GM12891 (cell line): Measurements from ENCODE around the gene CMPK2.

Experiments
- DNase-seq: peaks from one replicate; pipeline ENCODE4 v3.0.0; 2011; ENCODE audit warnings: low spot score; ENCODE audit not compliant: insufficient read length
- FAIRE-seq: peaks from 2 replicates; lab custom pipeline; 2011; peaks lifted over from hg19 to GRCh38; lab: Jason Lieb, UNC
- PAX5 ChIP-seq: IDR thresholded peaks from 2 replicates; pipeline ENCODE4 v1.6.1; 2011; ENCODE audit warnings: low read length, moderate library complexity, mild to moderate bottlenecking; ENCODE audit not compliant: insufficient read depth, severe bottlenecking
- POLR2A ChIP-seq: IDR thresholded peaks from 2 replicates; pipeline ENCODE4 v1.6.1; 2011; ENCODE audit warnings: low read depth, low read length, control low read depth
- POLR2AphosphoS5 ChIP-seq: IDR thresholded peaks from 2 replicates; pipeline ENCODE4 v1.6.1; 2011; ENCODE audit warnings: low read depth, low read length, control low read depth
- POU2F2 ChIP-seq: IDR thresholded peaks from 2 replicates; pipeline ENCODE4 v1.6.1; 2011; ENCODE audit warnings: low read depth, mild to moderate bottlenecking, control low read depth, low read length, moderate library complexity
- SPI1 ChIP-seq: IDR thresholded peaks from 2 replicates; pipeline ENCODE4 v1.6.1; 2011; ENCODE audit warnings: low read depth, low read length, control low read depth
- TAF1 ChIP-seq: IDR thresholded peaks from 2 replicates; pipeline ENCODE4 v1.6.1; 2011; ENCODE audit warnings: low read depth, low read length, control low read depth

Gene CMPK2

GRCh38 chr2:6896930-6897759, 31.4 kb upstream of the CMPK2 start:
- FAIRE-seq = peak; percentile 70
- DNase-seq = no peak
- TF ChIP-seq POU2F2 (no peak), TAF1 (no peak), PAX5 (no peak), POLR2A (no peak), POLR2AphosphoS5 (no peak), SPI1 (no peak)

- DNase-seq (no peak), FAIRE-seq (no peak)
- TF ChIP-seq PAX5 = no peak
- TF ChIP-seq TAF1 = no peak
- no peak for TF ChIP-seq POU2F2
- no peak for TF ChIP-seq POLR2A
- TF ChIP-seq POLR2AphosphoS5 = no peak
- TF ChIP-seq SPI1 = no peak
Observed at GRCh38 chr2:6893876-6894482, 28.3 kb upstream of the CMPK2 start.

GRCh38 chr2:6888724-6889123, 23.0 kb upstream of the CMPK2 start:
- TF ChIP-seq TAF1 (no peak), POLR2A (no peak), POU2F2 (no peak), PAX5 (no peak), SPI1 (no peak), POLR2AphosphoS5 (no peak)
- DNase-seq = no peak
- FAIRE-seq = no peak

GRCh38 chr2:6887751-6888192, 22.1 kb upstream of the CMPK2 start:
- DNase-seq (no peak), FAIRE-seq (no peak)
- no peak for TF ChIP-seq PAX5
- TF ChIP-seq SPI1 = no peak
- no peak for TF ChIP-seq POLR2AphosphoS5
- no peak for TF ChIP-seq POU2F2
- TF ChIP-seq POLR2A = no peak
- TF ChIP-seq TAF1 = no peak

GRCh38 chr2:6885968-6886367, 20.3 kb upstream of the CMPK2 start:
- DNase-seq (no peak), FAIRE-seq (no peak)
- TF ChIP-seq POU2F2 (no peak), POLR2A (no peak), TAF1 (no peak), SPI1 (no peak), POLR2AphosphoS5 (no peak), PAX5 (no peak)

- no peak for TF ChIP-seq PAX5
- TF ChIP-seq POU2F2 = no peak
- no peak for TF ChIP-seq SPI1
- TF ChIP-seq POLR2AphosphoS5 = no peak
- TF ChIP-seq POLR2A = no peak
- TF ChIP-seq TAF1 = no peak
- FAIRE-seq = no peak
- no peak for DNase-seq
Observed at GRCh38 chr2:6885551-6885950, 19.8 kb upstream of the CMPK2 start.

GRCh38 chr2:6883448-6884122, 17.9 kb upstream of the CMPK2 start:
- no peak for FAIRE-seq

GRCh38 chr2:6881516-6881915, 15.8 kb upstream of the CMPK2 start:
- no peak for DNase-seq
- TF ChIP-seq PAX5 = no peak
- no peak for TF ChIP-seq TAF1
- no peak for TF ChIP-seq POLR2AphosphoS5
- TF ChIP-seq POLR2A = no peak
- FAIRE-seq = no peak

More at GRCh38 chr2:6883448-6884122, 17.9 kb upstream of the CMPK2 start:
- no peak for DNase-seq
- TF ChIP-seq POU2F2 = no peak
- no peak for TF ChIP-seq SPI1
- TF ChIP-seq TAF1 = no peak
- TF ChIP-seq PAX5 = no peak
- no peak for TF ChIP-seq POLR2AphosphoS5
- no peak for TF ChIP-seq POLR2A

- FAIRE-seq (peak; percentile 13), DNase-seq (no peak)
- TF ChIP-seq PAX5 = no peak
- no peak for TF ChIP-seq POLR2AphosphoS5
- TF ChIP-seq SPI1 = no peak
- TF ChIP-seq POU2F2 = no peak
- no peak for TF ChIP-seq TAF1
- TF ChIP-seq POLR2A = no peak
Observed at GRCh38 chr2:6881046-6881445, 15.3 kb upstream of the CMPK2 start.
